ENCODE results near the gene NDUFB10.

DNA sequence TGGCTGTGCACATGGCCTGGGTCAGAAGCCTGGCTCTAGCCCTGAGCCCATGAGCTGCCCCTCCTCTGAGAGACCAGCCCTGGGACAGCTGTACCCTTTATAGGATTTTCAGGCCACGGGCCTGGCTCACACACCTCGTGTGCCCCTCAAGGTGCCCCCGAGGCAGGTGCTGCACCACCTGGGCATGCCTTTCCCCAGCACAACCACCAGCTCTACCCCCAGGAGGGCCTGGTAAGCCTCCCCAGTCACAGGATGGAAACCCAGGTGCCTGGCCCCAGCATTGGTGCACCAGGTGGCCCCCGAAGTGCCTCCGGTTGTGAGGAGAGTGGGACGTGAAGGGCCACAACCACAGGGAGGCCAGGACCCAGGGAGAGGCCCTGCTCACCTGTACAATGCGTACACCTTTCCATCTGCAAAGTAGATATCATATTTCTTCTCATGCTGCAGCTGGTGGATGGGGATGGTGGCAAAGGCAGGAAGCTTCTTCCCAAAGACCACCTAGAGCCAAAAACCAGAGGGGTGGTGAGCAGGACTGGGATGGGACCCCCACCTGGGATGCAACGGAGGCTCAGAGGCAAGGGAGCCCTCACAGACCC lies 44.0 kb downstream of the NDUFB10 start:
- TF ChIP-seq POLR2A (IDR thresholded peaks at IDR 0.05; ENCODE audit: low read depth, low read length) (no peak), POLR2AphosphoS5 (IDR thresholded peaks at IDR 0.05; ENCODE audit: low read depth, low read length) (0 out of 2 replicates have a peak, but pooled peaks have one; percentile 2), TAF1 (IDR thresholded peaks at IDR 0.05; ENCODE audit: borderline replicate concordance, low read depth, low read length) (no peak)
